WERI-Rb-1 (cell line): ENCODE data around the gene IL17C.

Experiments used
- DNase-seq: peaks from one replicate; pipeline ENCODE4 v3.0.0-alpha.2; 2020
- H3K27ac ChIP-seq: fragments of 250-450 bp; sonication (Bioruptor Pico); 2 replicates; pipeline ENCODE4 v1.5.1; 2020; ENCODE audit warnings: mild to moderate bottlenecking, moderate library complexity
- H3K27me3 ChIP-seq: fragments of 250-450 bp; sonication (Bioruptor Pico); 2 replicates; pipeline ENCODE4 v1.5.1; 2021; ENCODE audit warnings: mild to moderate bottlenecking, low read depth, moderate library complexity; ENCODE audit not compliant: insufficient read depth, severe bottlenecking
- H3K36me3 ChIP-seq: fragments of 250-450 bp; sonication (Bioruptor Pico); 2 replicates; pipeline ENCODE4 v1.5.1; 2020; ENCODE audit warnings: mild to moderate bottlenecking, moderate library complexity
- H3K4me3 ChIP-seq: 2 replicates; pipeline ENCODE4 v1.5.1; 2011; ENCODE audit warnings: low read depth, mild to moderate bottlenecking, control low read depth, low read length
- H3K9me3 ChIP-seq: fragments of 250-450 bp; sonication (Bioruptor Pico); 2 replicates; pipeline ENCODE4 v1.5.1; 2021; ENCODE audit warnings: mild to moderate bottlenecking, moderate library complexity; ENCODE audit not compliant: severe bottlenecking
- TF ChIP-seq, protein P1 (sequence below): IDR thresholded peaks from 2 replicates; pipeline ENCODE4 v1.5.1; 2011; ENCODE audit warnings: low read depth, mild to moderate bottlenecking, control low read depth, inconsistent platforms, low read length

The IL17C gene

DNA sequence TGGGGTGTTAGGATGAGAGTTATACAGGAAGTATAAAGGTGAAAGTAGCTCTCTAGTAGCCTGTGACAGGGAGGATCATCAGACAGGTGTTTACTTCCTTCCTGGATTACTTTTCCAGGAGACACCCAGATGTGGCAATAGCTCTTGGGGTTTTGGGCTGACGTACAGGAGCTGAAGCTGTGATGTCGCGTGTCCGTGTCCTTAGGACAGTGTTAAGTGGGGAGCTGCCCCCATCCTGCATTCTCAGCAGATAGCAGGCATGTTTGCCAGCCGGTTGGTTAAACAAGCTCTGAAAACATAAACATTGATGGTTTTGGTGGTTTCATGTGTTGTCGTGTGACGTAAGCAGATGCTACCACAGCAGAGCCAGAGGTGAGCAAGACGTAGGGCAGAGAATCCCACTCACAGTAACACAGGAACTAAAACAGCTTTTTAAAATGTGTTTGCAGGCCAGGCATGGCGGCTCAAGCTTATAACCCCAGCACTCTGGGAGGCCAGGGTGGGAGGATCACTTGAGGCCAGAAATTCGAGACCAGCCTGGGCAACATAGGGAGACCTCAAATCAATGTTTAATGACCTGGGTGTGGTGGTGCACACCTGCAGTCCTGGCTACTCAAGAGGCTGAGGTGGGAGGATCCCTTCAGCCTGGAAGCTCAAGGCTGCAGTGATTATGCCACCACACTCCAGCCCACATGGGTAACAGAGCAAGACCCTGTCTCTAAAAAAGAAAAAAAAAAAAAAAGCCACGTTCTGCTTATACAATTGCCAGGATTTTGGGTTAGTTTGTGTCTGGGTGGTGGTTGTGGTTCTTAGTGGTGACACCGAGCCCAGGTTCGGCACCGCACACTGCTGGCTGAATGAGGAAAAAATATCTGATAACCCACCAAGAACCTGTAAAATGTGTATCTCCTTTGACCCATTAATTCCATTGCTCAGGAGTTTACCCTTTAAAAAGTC lies 18.2 kb upstream of the IL17C start:
- peaks cover 3% of the 10 kb centered on the region; the same call in 1 of the 2 replicates for H3K36me3 ChIP-seq
- DNase-seq = no peak
- no peak overlapping the region for H3K27ac ChIP-seq
- H3K4me3 ChIP-seq = no peak overlapping the region
- no peaks in the 10 kb centered on the region for H3K9me3 ChIP-seq
- H3K27me3 ChIP-seq = no peaks in the 10 kb centered on the region
- TF ChIP-seq, protein P1, sequence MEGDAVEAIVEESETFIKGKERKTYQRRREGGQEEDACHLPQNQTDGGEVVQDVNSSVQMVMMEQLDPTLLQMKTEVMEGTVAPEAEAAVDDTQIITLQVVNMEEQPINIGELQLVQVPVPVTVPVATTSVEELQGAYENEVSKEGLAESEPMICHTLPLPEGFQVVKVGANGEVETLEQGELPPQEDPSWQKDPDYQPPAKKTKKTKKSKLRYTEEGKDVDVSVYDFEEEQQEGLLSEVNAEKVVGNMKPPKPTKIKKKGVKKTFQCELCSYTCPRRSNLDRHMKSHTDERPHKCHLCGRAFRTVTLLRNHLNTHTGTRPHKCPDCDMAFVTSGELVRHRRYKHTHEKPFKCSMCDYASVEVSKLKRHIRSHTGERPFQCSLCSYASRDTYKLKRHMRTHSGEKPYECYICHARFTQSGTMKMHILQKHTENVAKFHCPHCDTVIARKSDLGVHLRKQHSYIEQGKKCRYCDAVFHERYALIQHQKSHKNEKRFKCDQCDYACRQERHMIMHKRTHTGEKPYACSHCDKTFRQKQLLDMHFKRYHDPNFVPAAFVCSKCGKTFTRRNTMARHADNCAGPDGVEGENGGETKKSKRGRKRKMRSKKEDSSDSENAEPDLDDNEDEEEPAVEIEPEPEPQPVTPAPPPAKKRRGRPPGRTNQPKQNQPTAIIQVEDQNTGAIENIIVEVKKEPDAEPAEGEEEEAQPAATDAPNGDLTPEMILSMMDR = no peak

DNA sequence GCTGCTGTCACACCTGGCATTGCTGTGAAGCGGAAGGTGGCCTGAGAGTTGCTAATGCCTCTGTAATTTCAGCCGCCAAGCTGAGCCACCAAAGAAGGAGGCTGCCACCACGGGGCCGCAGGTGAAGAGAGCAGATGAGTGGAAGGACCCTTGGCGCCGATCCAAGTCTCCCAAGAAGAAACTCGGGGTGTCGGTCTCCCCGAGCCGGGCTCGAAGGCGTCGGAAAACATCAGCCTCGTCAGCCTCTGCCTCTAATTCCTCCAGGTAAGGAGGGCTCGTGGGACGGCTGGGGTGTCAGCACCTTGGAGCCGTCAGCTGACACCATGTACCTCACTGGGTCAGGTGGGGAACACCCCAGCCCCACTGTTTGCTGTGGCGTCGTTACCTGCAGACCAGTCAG lies 16.2 kb upstream of the IL17C start:
- TF ChIP-seq, protein P1 = no peak
- H3K9me3 ChIP-seq = no peaks in the 10 kb centered on the region
- H3K27ac ChIP-seq = no peak overlapping the region
- no peak for DNase-seq
- no peak overlapping the region for H3K4me3 ChIP-seq
- peaks cover 3% of the 10 kb centered on the region; the same call in 1 of the 2 replicates for H3K36me3 ChIP-seq
- no peaks in the 10 kb centered on the region for H3K27me3 ChIP-seq

DNA sequence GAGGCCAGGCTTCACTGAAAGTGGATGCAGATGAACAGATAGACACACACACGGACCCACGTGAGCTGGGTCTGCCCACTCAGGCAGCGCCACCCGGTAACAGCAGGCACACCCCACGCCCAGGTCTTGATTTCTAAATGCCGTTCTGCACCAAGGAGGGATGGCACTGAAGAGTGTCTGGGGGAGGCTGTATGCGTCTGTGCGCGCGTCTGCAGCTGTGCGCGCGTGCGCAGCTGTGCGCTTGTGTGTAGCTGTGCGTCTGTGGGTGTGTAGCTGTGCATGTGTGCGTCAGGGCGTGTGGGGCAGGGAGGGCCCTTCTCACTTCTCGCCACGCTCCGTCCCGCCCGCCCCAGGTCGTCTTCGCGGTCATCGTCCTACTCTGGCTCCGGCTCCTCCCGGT lies 15.5 kb upstream of the IL17C start:
- Histone ChIP-seq H3K9me3 (no peaks in the 10 kb centered on the region), H3K4me3 (no peak overlapping the region), H3K36me3 (peaks cover 3% of the 10 kb centered on the region; the same call in 1 of the 2 replicates), H3K27ac (no peak overlapping the region), H3K27me3 (no peaks in the 10 kb centered on the region)
- TF ChIP-seq, protein P1 = no peak
- no peak for DNase-seq

DNA sequence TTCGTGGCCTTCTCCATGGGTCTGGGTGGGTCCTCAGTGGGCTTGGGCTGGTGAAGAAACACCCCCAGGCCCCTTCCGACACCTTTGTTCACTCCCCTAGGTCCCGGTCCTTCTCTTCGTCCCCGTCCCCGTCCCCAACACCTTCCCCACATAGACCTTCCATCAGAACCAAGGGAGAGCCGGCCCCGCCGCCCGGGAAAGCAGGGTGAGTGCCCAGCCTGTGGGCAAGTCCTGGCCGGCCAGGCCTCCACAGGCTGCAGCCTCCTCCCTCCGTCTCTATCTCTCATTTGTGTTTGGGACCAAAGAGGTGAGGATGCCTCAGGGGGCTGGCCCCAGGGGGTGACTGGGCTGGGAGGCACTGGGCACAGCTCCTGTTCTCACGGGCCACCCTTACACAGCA lies 14.5 kb upstream of the IL17C start:
- Histone ChIP-seq H3K27ac (no peak overlapping the region), H3K27me3 (no peaks in the 10 kb centered on the region), H3K9me3 (no peaks in the 10 kb centered on the region), H3K36me3 (peaks cover 3% of the 10 kb centered on the region; the same call in 1 of the 2 replicates), H3K4me3 (no peak overlapping the region)
- DNase-seq = no peak
- TF ChIP-seq, protein P1 = no peak

DNA sequence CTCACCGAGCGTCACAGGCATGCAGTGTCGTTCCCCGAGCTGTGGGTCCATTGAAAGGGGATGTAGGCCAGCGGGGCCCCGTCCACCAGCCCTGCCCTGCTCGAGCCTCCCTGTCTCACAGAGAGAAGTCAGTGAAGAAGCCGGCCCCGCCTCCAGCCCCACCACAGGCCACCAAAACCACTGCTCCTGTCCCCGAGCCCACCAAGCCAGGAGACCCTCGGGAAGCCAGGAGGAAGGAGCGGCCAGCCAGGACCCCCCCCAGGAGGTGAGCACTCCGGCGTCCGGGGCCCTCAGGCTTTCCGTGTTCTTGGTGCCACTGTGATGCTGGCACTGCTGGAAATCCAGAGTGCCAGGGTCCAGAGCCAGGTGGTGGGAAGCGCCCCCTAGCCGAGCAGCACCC lies 13.9 kb upstream of the IL17C start:
- Histone ChIP-seq H3K9me3 (no peaks in the 10 kb centered on the region), H3K27ac (no peak overlapping the region), H3K4me3 (no peak overlapping the region), H3K27me3 (no peaks in the 10 kb centered on the region), H3K36me3 (peaks cover 3% of the 10 kb centered on the region)
- no peak for DNase-seq
- TF ChIP-seq, protein P1 = no peak
